GM18867 (cell line): ENCODE results near the gene PDK4.
"Not testable (repeated sequence)": the region's sequence is repeated elsewhere in the genome, so short reads cannot be mapped to it uniquely, and the experiment has no call there.

ENCODE experiments used
- ATAC-seq: cut with Tn5 transposase; IDR thresholded peaks from one replicate; pipeline ENCODE4 v1.9.1; 2021; ENCODE audit warnings: mild to moderate bottlenecking, moderate library complexity; ENCODE audit not compliant: unreplicated experiment

PDK4 gene

DNA sequence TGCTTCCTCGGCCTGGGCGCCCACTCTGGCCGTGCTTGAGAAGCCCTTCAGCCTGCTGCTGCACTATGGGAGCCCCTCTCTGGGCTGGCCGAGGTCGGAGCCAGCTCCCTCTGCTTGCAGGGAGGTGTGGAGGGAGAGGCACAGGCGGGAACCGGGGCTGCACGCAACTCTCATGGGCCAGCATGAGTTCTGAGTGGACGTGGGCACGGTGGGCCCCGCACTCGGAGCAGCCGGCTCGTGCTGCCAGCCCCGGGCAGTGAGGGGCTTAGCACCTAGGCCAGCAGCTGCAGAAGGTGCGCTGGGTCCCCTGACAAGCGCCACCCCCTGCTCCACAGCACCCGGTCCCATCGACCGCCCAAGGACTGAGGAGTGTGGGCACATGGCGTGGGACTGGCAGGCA, 9.0 kb upstream of the PDK4 start:
- no peak for ATAC-seq

DNA sequence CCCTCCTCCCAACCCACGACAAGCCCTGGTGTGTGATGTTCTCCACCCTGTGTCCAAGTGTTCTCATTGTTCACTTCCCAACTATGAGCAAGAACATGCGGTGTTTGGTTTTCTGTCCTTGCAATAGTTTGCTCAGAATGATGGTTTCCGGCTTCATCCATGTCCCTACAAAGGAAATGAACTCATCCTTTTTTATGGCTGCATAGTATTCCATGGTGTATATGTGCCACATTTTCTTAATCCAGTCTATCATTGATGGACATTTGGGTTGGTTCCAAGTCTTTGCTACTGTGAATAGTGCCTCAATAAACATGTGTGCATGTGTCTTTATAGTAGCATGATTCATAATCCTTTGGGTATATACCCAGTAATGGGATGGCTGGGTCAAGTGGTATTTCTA, 8.5 kb upstream of the PDK4 start:
- ATAC-seq = not testable (repeated sequence)

GRCh38 chr7:95604397-95604796, 8.1 kb upstream of the PDK4 start:
- not testable (repeated sequence) for ATAC-seq

GRCh38 chr7:95602421-95602820, 6.1 kb upstream of the PDK4 start:
- no peak for ATAC-seq

DNA sequence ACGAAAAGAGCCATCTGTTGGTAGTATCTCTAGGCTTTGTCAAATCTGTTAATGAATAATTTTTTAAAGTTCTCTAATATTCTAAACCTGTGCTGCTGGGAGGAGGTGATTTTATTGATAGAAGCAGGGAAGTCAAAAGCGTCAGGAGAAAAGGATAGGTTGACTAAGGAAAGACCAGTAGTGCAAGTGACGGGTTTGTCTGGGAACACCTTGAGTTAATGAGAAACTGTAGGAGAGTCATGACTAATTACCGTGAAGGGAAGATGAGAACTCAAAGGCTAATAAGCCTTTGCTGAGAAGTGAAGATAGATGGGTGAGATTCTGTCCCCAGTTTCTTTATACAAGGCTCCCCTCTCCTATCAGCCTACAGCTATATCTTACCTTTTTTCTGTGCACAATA, 5.0 kb upstream of the PDK4 start:
- ATAC-seq = no peak

GRCh38 chr7:95599069-95599468, 2.8 kb upstream of the PDK4 start:
- ATAC-seq = no peak

DNA sequence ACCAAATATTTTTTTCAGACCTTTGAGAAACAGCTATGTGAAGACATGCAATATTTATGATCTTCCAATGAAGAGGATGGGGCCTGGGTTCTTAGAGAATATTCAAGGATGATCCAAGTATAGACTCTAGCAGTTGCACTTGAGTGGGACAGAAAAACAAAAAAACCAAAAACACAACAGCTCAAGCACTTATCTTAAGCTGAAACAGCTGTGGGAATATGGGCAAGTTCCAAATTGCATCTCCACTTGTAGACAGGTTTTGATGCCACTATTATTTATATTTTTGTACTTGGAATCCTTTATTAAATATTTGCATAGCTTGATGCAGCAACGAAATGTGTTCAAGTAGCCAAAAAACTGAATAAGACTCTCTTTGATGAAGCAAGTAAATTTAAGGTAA, 2.2 kb upstream of the PDK4 start:
- no peak for ATAC-seq

GRCh38 chr7:95595746-95596197, 544 bp downstream of the PDK4 start:
- no peak for ATAC-seq

DNA sequence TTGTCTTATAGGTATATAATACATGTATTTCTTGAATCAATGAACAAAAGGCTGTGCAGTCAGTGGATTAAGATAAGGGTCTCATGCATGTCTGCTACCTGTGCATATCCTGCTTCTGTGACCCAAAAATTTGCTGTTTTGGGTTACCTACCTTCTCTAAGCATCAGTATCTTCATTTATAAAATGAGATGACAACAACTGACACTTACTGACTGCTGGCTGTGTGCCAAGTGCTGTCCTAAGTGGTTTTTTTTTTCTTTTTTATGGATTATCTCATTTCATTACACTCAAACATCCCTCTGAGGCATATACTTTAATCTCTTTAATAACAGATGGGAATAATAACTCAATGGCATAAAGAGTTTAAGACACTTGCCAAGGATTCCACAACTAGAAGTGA, 2.1 kb downstream of the PDK4 start:
- ATAC-seq = no peak

DNA sequence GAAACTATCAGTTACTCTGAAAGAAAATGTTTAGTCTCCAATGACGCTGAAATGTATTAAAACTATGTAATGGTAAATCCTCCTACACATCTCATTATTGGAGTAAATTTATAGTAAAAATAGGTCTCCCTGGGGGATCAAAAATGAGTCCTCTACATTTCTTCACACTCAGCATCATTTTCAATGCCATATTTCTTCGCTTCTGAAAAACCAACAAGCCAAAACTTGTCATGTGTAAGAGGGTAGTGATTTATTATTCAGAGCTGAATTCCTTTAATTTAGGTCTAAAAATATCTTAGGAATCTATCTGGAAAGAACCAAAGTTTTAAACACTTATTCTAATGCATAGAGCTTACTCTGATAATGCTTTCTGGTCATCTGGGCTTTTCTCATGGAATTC, 3.0 kb downstream of the PDK4 start:
- no peak for ATAC-seq

- no peak for ATAC-seq
Measured at GRCh38 chr7:95592570-95592969, 3.7 kb downstream of the PDK4 start.

DNA sequence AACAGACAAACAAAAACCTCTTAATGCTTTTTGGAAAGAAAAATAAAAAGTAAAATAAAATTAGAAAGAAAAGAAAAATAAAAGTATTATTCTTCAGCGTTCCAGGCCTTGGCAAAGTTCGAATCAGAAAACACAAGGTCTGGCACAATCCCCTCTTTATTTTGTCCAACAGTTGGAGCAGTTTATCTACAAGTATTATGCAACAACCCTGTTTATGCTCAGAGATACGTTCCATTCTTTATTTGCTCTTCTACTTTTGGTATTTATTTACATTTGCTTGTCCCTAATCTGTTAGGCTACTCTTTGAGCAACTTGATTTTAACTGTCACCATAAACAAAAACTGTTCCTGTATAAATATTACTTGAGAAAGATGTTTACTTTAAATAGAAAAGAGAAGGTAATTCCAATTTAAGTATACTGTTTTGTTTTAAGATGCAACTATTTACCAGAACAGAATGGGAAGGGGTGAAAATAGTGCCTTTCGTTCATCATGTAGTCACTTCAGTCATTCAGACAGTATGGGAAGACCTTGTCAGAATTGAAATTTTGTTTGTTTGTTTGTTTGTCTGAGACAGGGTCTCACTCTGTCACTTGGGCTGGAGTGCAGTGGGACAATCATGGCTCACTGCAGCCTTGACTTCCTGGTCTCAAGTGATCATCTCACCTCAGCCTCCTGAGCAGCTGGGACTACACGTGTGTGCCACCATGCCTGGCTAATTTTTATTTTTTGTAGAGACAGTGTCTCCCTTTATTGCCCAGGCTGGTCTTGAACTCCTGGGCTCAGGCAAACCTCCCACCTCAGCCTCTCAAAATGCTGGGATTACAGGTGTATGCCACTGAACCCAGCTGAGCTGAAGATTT, 5.7 kb downstream of the PDK4 start:
- no peak for ATAC-seq

DNA sequence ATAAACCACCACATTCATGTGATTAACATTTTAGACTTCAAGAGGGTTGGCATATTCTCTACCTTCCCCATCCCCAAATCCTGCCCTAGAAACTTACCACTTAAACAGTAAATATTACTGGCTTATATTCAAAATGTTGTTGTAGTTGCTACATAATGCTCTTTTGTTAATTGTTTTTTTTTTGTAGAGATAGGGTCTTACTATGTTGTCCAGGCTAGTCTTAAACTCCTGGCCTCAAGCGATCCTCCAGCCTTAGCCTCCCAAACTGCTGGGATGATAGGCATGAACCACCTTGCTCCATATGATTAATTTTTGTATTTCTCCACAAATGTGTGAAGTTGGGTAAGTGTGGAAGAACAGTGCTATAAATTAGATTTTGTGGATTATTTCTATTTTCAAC, 6.5 kb downstream of the PDK4 start:
- no peak for ATAC-seq

DNA sequence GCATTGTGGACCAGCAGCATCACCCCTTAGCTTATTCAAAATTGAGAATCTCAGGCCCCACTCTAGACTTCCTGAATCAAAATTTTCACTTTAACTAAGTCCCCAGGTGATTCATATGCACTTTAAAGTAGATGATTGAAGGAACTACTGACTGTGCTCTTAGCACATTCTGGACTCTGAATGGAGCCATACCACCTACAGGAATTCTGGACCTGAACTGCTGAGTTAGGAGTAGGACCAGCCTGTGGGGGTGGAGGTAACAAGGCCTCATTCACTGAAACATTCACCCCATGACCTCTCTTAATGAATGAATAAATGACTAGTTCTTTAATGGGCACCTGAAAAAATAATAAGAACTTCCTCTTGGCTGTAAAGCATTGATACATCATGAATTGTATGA, 7.3 kb downstream of the PDK4 start:
- ATAC-seq = no peak

- ATAC-seq = no peak
Measured at GRCh38 chr7:95586951-95587301, 9.4 kb downstream of the PDK4 start.

- ATAC-seq = no peak
Measured at GRCh38 chr7:95585426-95585789, 10.9 kb downstream of the PDK4 start.

DNA sequence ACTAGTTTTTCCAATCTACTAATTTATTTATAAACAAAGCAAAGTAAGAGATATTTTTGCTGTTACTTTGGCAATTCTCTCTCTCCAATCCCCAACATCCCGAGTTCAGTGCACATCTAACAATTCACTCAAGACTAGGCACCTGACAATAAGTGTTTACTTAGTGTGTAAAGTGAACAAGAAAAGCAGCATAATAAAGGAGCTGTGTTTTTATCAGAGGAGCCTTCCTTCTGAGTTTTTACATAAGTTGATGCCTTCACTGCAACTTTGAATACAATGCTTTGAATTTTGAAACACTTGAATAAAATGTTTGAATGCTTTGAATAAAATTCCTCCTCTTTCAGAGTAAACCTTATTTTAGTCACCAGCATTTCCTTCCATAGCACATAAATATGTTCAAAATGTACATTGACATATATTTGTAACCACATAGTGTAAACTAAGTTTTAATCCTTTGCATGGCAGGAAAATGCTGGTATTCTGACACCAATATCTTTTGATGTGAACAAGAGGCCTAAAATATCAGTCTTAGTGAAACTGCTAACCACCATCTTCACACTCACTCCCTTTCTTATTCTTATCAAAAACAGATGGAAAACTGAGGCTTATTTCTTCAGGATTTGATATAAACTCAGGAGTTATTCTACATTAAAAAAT, 11.4 kb downstream of the PDK4 start:
- no peak for ATAC-seq

DNA sequence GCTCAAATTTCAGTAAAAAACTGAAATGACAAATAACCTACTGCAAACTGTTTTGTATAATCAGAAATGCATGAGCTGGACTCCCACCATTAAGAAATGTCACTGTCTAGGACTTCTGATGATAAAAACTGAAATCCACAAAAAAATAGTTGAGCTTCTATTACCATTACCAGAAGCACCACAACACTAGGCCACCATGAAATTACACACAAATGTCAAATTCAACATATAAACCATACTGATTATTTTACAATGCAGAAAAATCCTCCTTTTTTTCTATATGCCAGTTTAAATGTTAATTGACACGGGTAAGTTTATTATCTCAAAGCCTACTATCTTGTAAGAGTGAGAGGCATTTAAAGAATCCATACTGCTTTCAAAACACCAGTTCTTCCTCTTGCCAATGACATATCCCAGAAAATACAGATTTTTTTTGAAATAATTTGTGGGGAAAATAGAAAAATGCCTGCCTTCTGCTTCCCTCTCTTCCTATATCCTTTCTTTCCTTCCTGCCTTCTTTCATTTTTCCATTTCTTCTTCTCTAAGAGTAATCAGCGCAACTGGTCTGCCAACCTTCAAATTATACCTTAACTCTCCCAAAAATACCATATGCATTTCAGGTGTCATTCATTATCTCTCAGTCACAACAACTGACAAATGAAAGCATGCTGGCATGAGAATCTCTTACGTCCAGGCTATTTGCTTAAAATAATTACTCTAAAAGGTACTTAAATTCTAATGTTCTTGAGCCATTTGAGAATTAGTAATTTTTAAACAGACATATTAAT, 12.3 kb downstream of the PDK4 start:
- ATAC-seq = no peak

GRCh38 chr7:95582578-95583293, 13.6 kb downstream of the PDK4 start:
- ATAC-seq = no peak

DNA sequence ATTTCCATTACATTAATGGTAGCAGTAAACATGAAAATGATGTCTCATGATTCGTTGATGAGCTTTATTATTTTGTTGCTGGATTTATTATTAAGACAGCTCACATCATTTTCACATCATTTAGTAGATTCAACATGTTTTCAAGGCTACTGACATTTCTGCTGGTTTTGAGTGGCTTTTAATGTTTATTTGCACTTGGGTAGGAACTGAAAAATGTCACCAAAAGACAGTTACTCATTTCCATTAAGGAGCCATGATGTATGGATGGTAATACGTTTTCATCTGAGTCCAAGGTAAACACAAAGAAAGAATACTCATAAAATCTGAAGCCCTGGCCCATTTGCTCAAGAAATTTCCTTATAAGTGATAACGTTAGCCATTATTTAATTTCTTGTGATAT, 14.8 kb downstream of the PDK4 start:
- no peak for ATAC-seq

DNA sequence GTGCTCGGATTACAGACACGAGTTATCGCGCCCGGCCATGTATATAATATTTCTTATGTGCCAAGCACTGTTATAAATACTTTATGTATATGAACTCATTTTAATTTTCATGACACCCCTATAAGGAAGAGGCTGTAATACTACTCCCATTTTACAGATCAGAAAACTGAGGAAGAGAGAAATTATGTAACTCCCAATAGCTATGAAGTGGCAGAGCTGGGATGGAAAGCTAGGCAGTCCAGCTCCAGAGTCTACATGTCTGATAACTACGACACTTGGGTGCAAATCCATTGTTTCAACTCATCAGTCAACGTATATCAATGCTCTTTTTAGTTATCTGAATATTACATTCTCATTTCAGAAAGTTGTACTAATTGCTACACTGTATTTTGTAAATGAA, 17.0 kb downstream of the PDK4 start:
- ATAC-seq = no peak
